Measurements from ENCODE around the gene KRTAP4-2. TPM values are rescaled to one million over a fixed set of nuclear protein-coding genes. Genes with fewer than 3 reads are reported as not detected.
A peak's percentile ranks its signal among the peaks of the same experiment; 100 is the strongest.

Gene KRTAP4-2
- total RNA-seq, 2 experiments from 2014 or later = not detected

DNA sequence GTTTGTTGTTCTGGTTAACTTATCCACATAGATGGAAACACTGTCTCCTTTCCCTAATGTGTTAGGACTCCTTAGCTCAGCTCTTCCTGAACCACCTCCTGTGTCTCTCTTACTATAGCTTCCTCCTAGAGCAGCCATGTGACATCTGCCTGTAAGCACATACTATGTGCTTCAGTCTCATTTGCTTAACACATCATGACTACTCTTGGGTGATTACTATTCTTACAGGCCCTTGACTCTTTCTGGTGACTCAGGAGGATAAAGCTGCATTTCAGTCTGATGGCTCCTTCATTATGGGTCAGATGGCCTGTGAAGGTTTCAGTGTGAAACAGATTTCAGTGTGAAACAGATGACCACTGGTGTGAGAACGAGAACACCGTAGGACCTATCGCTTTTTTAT lies 320 bp upstream of the KRTAP4-2 start:
- H3K36me3 ChIP-seq (ENCODE audit: insufficient read depth, low read length) = no peaks in the 10 kb centered on the region
- BruUV-seq (replicated peaks) = no TSS peak
- H3K4me2 ChIP-seq (ENCODE audit: low read length) = no peak overlapping the region
- H4K20me1 ChIP-seq (ENCODE audit: insufficient read depth, low read length) = no peaks in the 10 kb centered on the region
- no peaks in the 10 kb centered on the region for H3K9me3 ChIP-seq (ENCODE audit: low read length)
- no peaks in the 10 kb centered on the region for H3K9me2 ChIP-seq (ENCODE audit: insufficient read depth, low read length)
- H3K79me2 ChIP-seq (ENCODE audit: insufficient read depth, low read depth, low read length) = no peaks in the 10 kb centered on the region
- H2AFZ ChIP-seq (ENCODE audit: low read length) = no peak overlapping the region
- no peak overlapping the region for H3K27ac ChIP-seq (ENCODE audit: low read depth, low read length, poor library complexity, severe bottlenecking)
- no peak overlapping the region for H3K4me3 ChIP-seq (ENCODE audit: low read depth, low read length, poor library complexity, severe bottlenecking)
- DNase-seq (ENCODE audit: low spot score) = no peak
- peaks cover 5% of the 10 kb centered on the region for H3K4me1 ChIP-seq (ENCODE audit: insufficient read depth, low read length, poor library complexity, severe bottlenecking)
- POLR2A ChIA-PET = no interaction called here
- intact Hi-C loops (cut with micrococcal nuclease; ENCODE audit: unreplicated experiment) = no loop called here
- no peak for TF ChIP-seq EZH2phosphoT487 (IDR thresholded peaks at IDR 0.05; ENCODE audit: borderline replicate concordance, low read depth, low read length)
- TF ChIP-seq, protein P1, sequence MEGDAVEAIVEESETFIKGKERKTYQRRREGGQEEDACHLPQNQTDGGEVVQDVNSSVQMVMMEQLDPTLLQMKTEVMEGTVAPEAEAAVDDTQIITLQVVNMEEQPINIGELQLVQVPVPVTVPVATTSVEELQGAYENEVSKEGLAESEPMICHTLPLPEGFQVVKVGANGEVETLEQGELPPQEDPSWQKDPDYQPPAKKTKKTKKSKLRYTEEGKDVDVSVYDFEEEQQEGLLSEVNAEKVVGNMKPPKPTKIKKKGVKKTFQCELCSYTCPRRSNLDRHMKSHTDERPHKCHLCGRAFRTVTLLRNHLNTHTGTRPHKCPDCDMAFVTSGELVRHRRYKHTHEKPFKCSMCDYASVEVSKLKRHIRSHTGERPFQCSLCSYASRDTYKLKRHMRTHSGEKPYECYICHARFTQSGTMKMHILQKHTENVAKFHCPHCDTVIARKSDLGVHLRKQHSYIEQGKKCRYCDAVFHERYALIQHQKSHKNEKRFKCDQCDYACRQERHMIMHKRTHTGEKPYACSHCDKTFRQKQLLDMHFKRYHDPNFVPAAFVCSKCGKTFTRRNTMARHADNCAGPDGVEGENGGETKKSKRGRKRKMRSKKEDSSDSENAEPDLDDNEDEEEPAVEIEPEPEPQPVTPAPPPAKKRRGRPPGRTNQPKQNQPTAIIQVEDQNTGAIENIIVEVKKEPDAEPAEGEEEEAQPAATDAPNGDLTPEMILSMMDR (conservative IDR thresholded peaks at IDR 0.05; ENCODE audit: low read length) = no peak
- CTCF ChIA-PET (ENCODE audit: unreplicated experiment) = interaction anchor here (0.5 kb wide), 1 partner anchor 116 kb away, joined by 3 read pairs; no protein-coding TSS in a partner anchor

GRCh38 chr17:41176744-41177387 lies 1.2 kb downstream of the KRTAP4-2 start:
- Histone ChIP-seq H3K27ac (ENCODE audit: low read depth, low read length, poor library complexity, severe bottlenecking) (no peak overlapping the region), H3K4me3 (ENCODE audit: low read depth, low read length, poor library complexity, severe bottlenecking) (no peak overlapping the region), H4K20me1 (ENCODE audit: insufficient read depth, low read length) (no peaks in the 10 kb centered on the region), H3K9me3 (ENCODE audit: low read length) (no peaks in the 10 kb centered on the region), H3K79me2 (ENCODE audit: insufficient read depth, low read depth, low read length) (no peaks in the 10 kb centered on the region), H2AFZ (ENCODE audit: low read length) (no peak overlapping the region), H3K36me3 (ENCODE audit: insufficient read depth, low read length) (no peaks in the 10 kb centered on the region), H3K9me2 (ENCODE audit: insufficient read depth, low read length) (no peaks in the 10 kb centered on the region), H3K4me1 (ENCODE audit: insufficient read depth, low read length, poor library complexity, severe bottlenecking) (peaks cover 5% of the 10 kb centered on the region), H3K4me2 (ENCODE audit: low read length) (no peak overlapping the region)
- BruUV-seq (replicated peaks) = no TSS peak
- intact Hi-C loops (cut with micrococcal nuclease; ENCODE audit: unreplicated experiment) = no loop called here
- ChIA-PET POLR2A (no interaction called here), CTCF (ENCODE audit: unreplicated experiment) (no interaction called here)
- DNase-seq (ENCODE audit: low spot score) = peak; percentile 4
- TF ChIP-seq, protein P1 (conservative IDR thresholded peaks at IDR 0.05; ENCODE audit: low read length) = no peak
- no peak for TF ChIP-seq EZH2phosphoT487 (IDR thresholded peaks at IDR 0.05; ENCODE audit: borderline replicate concordance, low read depth, low read length)

DNA sequence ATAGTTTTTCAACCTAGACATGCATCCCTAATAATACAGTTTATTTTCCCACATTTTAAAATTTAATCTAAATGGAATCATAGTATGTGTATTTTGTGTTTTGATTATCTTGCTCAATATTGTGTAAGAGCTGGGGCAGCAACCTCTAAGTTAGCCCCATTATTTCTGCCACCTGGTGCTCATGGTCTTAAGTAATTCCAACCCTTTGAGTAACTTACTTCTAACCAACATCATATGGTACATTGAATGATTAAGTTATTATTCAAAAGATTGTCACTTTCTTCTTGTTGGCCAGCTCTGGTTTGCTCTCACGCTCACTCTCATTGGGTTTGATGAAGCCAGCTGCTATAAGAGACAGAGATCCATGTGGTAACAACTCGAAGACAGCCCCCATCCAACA lies 6.1 kb downstream of the KRTAP4-2 start:
- intact Hi-C loops (cut with micrococcal nuclease; ENCODE audit: unreplicated experiment) = no loop called here
- Histone ChIP-seq H3K27ac (ENCODE audit: low read depth, low read length, poor library complexity, severe bottlenecking) (no peak overlapping the region), H3K4me3 (ENCODE audit: low read depth, low read length, poor library complexity, severe bottlenecking) (no peak overlapping the region), H2AFZ (ENCODE audit: low read length) (no peak overlapping the region), H3K4me1 (ENCODE audit: insufficient read depth, low read length, poor library complexity, severe bottlenecking) (peaks cover 3% of the 10 kb centered on the region), H3K9me3 (ENCODE audit: low read length) (no peaks in the 10 kb centered on the region), H4K20me1 (ENCODE audit: insufficient read depth, low read length) (no peaks in the 10 kb centered on the region), H3K36me3 (ENCODE audit: insufficient read depth, low read length) (no peaks in the 10 kb centered on the region), H3K79me2 (ENCODE audit: insufficient read depth, low read depth, low read length) (no peaks in the 10 kb centered on the region), H3K9me2 (ENCODE audit: insufficient read depth, low read length) (no peaks in the 10 kb centered on the region), H3K4me2 (ENCODE audit: low read length) (no peak overlapping the region)
- ChIA-PET CTCF (ENCODE audit: unreplicated experiment) (no interaction called here), POLR2A (no interaction called here)
- TF ChIP-seq, protein P1 (conservative IDR thresholded peaks at IDR 0.05; ENCODE audit: low read length) = no peak
- TF ChIP-seq EZH2phosphoT487 (IDR thresholded peaks at IDR 0.05; ENCODE audit: borderline replicate concordance, low read depth, low read length) = no peak
- no peak for DNase-seq (ENCODE audit: low spot score)
- no TSS peak for BruUV-seq (replicated peaks)

All from OCI-LY7 (cell line).